Tibial nerve (tissue), 4 donors: ENCODE measurements around the gene FAIM2. TPM values are rescaled to one million over a fixed set of nuclear protein-coding genes. Genes with fewer than 3 reads are reported as not detected.
"Not testable (repeated sequence)": the region's sequence is repeated elsewhere in the genome, so short reads cannot be mapped to it uniquely, and the experiment has no call there.

Experiments used
- DNase-seq, 2 donors: peaks; one replicate each; pipeline ENCODE4 v3.0.0-alpha.2; 2019; ENCODE audit warnings: low spot score in 2 of 2
- H3K27ac ChIP-seq, 4 donors: fragments of 200-600 bp; sonication (generic) in 3 of 4; one replicate each; pipeline ENCODE4 v1.5.1; 2017 to 2019; ENCODE audit warnings: mild to moderate bottlenecking in 1 of 4
- H3K27me3 ChIP-seq, 2 donors: fragments of 200-600 bp; sonication (generic) in 1 of 2; one replicate each; pipeline versions ENCODE4 v1.5.1 to v1.6.0; 2017 to 2019
- H3K36me3 ChIP-seq, 3 donors: fragments of 200-600 bp; sonication (generic); one replicate each; pipeline ENCODE4 v1.5.1; 2018 to 2019
- H3K4me1 ChIP-seq, 4 donors: fragments of 200-600 bp; sonication (generic) in 3 of 4; one replicate each; pipeline ENCODE4 v1.5.1; 2017 to 2019
- H3K4me3 ChIP-seq, 4 donors: fragments of 200-600 bp; sonication (generic) in 3 of 4; one replicate each; pipeline ENCODE4 v1.5.1; 2017 to 2019; ENCODE audit warnings: mild to moderate bottlenecking in 1 of 4, moderate library complexity in 1 of 4
- H3K9me3 ChIP-seq, 4 donors: fragments of 200-600 bp; sonication (generic) in 3 of 4; one replicate each; pipeline ENCODE4 v1.5.1; 2017 to 2019
- EP300 ChIP-seq, 2 donors: sonication (generic); formaldehyde crosslinking; IDR thresholded peaks; one replicate each; pipeline ENCODE4 v1.6.1; 2017; ENCODE audit warnings: antibody characterized with exemption in 2 of 2, mild to moderate bottlenecking in 1 of 2
- POLR2A ChIP-seq, 2 donors: fragments of 450-650 bp; IDR thresholded peaks; one replicate each; pipeline ENCODE4 v1.6.1; 2017; ENCODE audit warnings: antibody characterized with exemption in 2 of 2, mild to moderate bottlenecking in 2 of 2, moderate library complexity in 2 of 2
- WGBS, 2 donors: methylation state at CpG; one replicate each; pipeline ENCODE4 v1.1.5; 2018; 5-methylcytosine and 5-hydroxymethylcytosine counted together
- total RNA-seq, 4 donors: library from RNA; depleted of rRNA; stranded (reverse); fragments of >200 nt; gene quantifications; one replicate each; pipeline ENCODE4 v1.1.0, GENCODE V29; 2016
- TF ChIP-seq, protein P1 (sequence below), 5 experiments: fragments of 200-600 bp in 3 of 5; fragments of 450-650 bp in 2 of 5; sonication (generic) in 3 of 5; IDR thresholded peaks; one replicate each; pipeline ENCODE4 v1.5.1; 2016 to 2019; ENCODE audit warnings: antibody characterized with exemption in 5 of 5, mild to moderate bottlenecking in 3 of 5, moderate library complexity in 2 of 5

The FAIM2 gene
- total RNA-seq, 4 donors from 2014 or later: 6.9 to 68.6 (median 36.9) TPM

- TF ChIP-seq EP300 (IDR thresholded peaks at IDR 0.05) (no peak), POLR2A (IDR thresholded peaks at IDR 0.05) (no peak)
- TF ChIP-seq, protein P1, sequence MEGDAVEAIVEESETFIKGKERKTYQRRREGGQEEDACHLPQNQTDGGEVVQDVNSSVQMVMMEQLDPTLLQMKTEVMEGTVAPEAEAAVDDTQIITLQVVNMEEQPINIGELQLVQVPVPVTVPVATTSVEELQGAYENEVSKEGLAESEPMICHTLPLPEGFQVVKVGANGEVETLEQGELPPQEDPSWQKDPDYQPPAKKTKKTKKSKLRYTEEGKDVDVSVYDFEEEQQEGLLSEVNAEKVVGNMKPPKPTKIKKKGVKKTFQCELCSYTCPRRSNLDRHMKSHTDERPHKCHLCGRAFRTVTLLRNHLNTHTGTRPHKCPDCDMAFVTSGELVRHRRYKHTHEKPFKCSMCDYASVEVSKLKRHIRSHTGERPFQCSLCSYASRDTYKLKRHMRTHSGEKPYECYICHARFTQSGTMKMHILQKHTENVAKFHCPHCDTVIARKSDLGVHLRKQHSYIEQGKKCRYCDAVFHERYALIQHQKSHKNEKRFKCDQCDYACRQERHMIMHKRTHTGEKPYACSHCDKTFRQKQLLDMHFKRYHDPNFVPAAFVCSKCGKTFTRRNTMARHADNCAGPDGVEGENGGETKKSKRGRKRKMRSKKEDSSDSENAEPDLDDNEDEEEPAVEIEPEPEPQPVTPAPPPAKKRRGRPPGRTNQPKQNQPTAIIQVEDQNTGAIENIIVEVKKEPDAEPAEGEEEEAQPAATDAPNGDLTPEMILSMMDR (IDR thresholded peaks at IDR 0.05): no peak
- no peak for DNase-seq
- Histone ChIP-seq H3K4me1 (peaks cover 0 to 23% (median 0%) of the 10 kb centered on the region in 4 donors), H3K4me3 (no peak overlapping the region), H3K36me3 (no peaks in the 10 kb centered on the region), H3K27ac (peak overlapping the region in 2 of 4 donors; percentile 36 to 78), H3K27me3 (no peaks in the 10 kb centered on the region), H3K9me3 (no peaks in the 10 kb centered on the region)
- 86 to 93% methylated on average over 9 of the region's 9 CpGs for WGBS, 2 donors
Measured at GRCh38 chr12:49875115-49875720, 28.5 kb downstream of the FAIM2 start.

DNA sequence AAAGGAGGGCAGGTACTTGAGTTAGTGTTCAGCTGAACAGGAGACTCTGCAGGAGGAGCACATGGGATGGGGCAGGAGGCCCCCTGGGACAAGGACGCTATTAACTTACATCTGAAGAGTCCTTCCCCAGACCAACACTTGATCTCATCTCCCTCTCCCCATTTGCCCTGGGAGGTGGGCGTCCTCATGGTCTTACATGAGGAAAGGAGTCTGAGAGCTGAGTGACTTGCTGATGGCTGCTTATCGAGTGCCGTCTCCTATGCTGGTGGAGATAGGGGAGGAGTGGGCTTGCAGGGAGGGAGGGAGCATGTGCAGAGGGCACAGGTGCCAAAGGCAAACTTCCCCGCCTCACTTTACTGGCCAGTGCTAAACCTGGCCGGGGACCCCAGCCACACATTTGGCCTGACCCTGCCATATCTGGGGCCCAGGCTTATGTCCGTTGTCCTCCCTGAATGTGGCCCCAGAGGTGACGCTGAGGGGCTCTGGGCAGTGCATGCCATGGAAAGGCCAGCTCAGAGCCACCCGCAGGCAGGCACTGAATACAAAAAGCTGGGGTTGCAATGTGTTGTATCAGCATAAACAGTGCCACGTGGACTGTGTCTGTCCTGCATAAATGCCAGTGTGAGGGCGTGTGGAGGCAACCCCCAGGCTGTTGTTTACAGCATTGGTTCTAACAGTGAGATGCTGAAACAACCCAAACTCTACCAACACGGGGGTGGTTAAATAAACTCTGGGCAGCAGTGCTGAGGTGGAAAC lies 29.4 kb downstream of the FAIM2 start:
- DNase-seq: no peak
- WGBS, 2 donors: 46 to 60% methylated on average over 7 to 8 of the region's 12 CpGs
- no peaks in the 10 kb centered on the region for H3K9me3 ChIP-seq
- no peaks in the 10 kb centered on the region for H3K27me3 ChIP-seq
- H3K4me3 ChIP-seq: no peak overlapping the region
- H3K36me3 ChIP-seq: no peaks in the 10 kb centered on the region
- TF ChIP-seq POLR2A (IDR thresholded peaks at IDR 0.05): peak in 1 of 2 donors; percentile 8
- TF ChIP-seq, protein P1 (IDR thresholded peaks at IDR 0.05): peak in 1 of 5 experiments; percentile 8
- peak in 1 of 2 donors; percentile 81 for TF ChIP-seq EP300 (IDR thresholded peaks at IDR 0.05)
- peaks cover 0 to 29% (median under 1%) of the 10 kb centered on the region in 4 donors for H3K4me1 ChIP-seq
- H3K27ac ChIP-seq: peak overlapping the region in 3 of 4 donors; percentile 13 to 78 (median 52)

DNA sequence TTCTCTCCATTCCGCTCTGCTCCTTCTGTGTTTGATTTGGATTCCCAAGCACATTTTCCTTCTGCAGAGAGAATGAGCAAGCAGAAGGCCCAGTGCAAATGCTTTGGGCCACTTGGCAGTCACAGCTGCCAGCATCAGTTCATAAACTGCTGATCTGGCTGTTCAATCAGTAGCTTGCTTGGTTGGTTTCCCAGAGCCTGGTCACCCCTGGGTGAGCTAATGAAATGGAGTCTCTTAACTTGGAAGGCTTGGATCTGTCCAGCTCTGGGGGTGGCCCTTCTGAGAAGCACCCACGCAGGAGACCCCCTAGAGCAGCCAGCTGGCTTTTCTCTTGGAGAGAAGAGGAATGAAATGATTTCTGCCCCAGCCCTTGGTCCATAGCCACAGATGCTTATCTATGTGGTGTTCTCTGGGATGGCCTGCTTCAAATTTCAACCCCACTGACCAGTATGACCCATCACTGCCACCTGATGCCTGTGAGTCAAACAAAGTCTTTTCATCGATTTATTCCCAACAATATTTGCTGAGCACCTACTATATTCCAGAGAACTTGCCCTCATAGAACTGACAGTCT lies 30.3 kb downstream of the FAIM2 start:
- TF ChIP-seq, protein P1 (IDR thresholded peaks at IDR 0.05): no peak
- TF ChIP-seq EP300 (IDR thresholded peaks at IDR 0.05): no peak
- TF ChIP-seq POLR2A (IDR thresholded peaks at IDR 0.05): no peak
- Histone ChIP-seq H3K4me1 (peaks cover 0 to 37% (median 4%) of the 10 kb centered on the region in 4 donors), H3K27ac (peak overlapping the region in 2 of 4 donors; percentile 52 to 78), H3K36me3 (no peaks in the 10 kb centered on the region), H3K9me3 (no peaks in the 10 kb centered on the region), H3K4me3 (no peak overlapping the region), H3K27me3 (no peaks in the 10 kb centered on the region)
- no peak for DNase-seq
- WGBS, 2 donors: 60 to 75% methylated on average over 3 of the region's 3 CpGs

GRCh38 chr12:49872781-49873181 lies 30.9 kb downstream of the FAIM2 start:
- whole genome bisulfite sequencing, 2 donors: 51 to 73% methylated on average over 6 of the region's 6 CpGs
- no peak for TF ChIP-seq EP300 (IDR thresholded peaks at IDR 0.05)
- TF ChIP-seq, protein P1 (IDR thresholded peaks at IDR 0.05): no peak
- TF ChIP-seq POLR2A (IDR thresholded peaks at IDR 0.05): no peak
- no peak overlapping the region for H3K4me3 ChIP-seq
- H3K4me1 ChIP-seq: peaks cover 0 to 44% (median 10%) of the 10 kb centered on the region in 4 donors
- no peaks in the 10 kb centered on the region for H3K36me3 ChIP-seq
- DNase-seq: no peak
- H3K9me3 ChIP-seq: no peaks in the 10 kb centered on the region
- peak overlapping the region in 2 of 4 donors; percentile 5 to 78 for H3K27ac ChIP-seq
- H3K27me3 ChIP-seq: no peaks in the 10 kb centered on the region

DNA sequence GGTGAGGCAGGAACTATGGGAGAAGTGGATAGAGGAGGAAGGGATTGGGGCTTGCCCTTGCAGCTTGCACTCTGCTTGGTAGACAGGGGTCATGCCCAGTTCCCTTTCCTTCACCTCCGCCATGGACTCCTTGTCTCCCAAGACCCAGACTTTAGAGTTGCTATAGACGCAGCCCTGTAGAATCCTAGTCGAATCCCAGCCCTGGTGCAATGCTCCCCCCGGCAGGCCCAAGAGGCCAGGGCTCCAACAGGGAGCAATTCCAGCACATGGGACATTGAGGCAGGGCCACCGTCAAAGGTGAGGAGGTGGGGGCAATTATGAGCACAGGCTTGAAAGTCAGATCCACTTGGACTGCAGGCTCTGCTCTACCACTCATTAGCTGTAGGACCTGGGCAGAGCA lies 31.3 kb downstream of the FAIM2 start:
- H3K36me3 ChIP-seq: no peaks in the 10 kb centered on the region
- no peak overlapping the region for H3K4me3 ChIP-seq
- 89 to 95% methylated on average over 5 of the region's 5 CpGs for WGBS, 2 donors
- no peak for DNase-seq
- no peaks in the 10 kb centered on the region for H3K27me3 ChIP-seq
- H3K9me3 ChIP-seq: no peaks in the 10 kb centered on the region
- peaks cover 0 to 48% (median 14%) of the 10 kb centered on the region in 4 donors for H3K4me1 ChIP-seq
- TF ChIP-seq, protein P1 (IDR thresholded peaks at IDR 0.05): no peak
- no peak for TF ChIP-seq POLR2A (IDR thresholded peaks at IDR 0.05)
- TF ChIP-seq EP300 (IDR thresholded peaks at IDR 0.05): no peak
- peak overlapping the region in 2 of 4 donors; percentile 5 to 78 for H3K27ac ChIP-seq

- 87 to 88% methylated on average over 8 of the region's 8 CpGs for WGBS, 2 donors
Measured at GRCh38 chr12:49871811-49872251, 31.9 kb downstream of the FAIM2 start.

More at GRCh38 chr12:49871811-49872251, 31.9 kb downstream of the FAIM2 start:
- not testable (repeated sequence) for DNase-seq, H3K4me3 ChIP-seq, H3K36me3 ChIP-seq, H3K9me3 ChIP-seq, H3K27me3 ChIP-seq
- H3K4me1 ChIP-seq: peaks cover 0 to 54% (median 17%) of the 10 kb centered on the region in 4 donors
- peak overlapping the region in 2 of 4 donors; percentile 5 to 78 for H3K27ac ChIP-seq
